Adrenal gland (tissue), 12 donors: Measurements from ENCODE around the gene TBC1D16. TPM values are rescaled to one million over a fixed set of nuclear protein-coding genes. Genes with fewer than 3 reads are reported as not detected.

ENCODE experiments used
- DNase-seq, 7 donors: peaks; one replicate each; pipeline ENCODE4 v3.0.0-alpha.2; 2019 to 2020
- H3K27ac ChIP-seq, 5 donors: fragments of 200-600 bp; sonication (generic) in 4 of 5; 1 replicate in 3 of 5; 2 replicates in 2 of 5; pipeline versions ENCODE4 v1.5.1 to v1.8.0; 2016 to 2020; ENCODE audit warnings: mild to moderate bottlenecking in 1 of 5
- H3K27me3 ChIP-seq: fragments of 200-600 bp; 2 replicates; pipeline ENCODE4 v1.8.0; 2021
- H3K36me3 ChIP-seq, 2 donors: fragments of 200-600 bp; replicated peaks in 1 of 2; 1 replicate in 1 of 2; 2 replicates in 1 of 2; pipeline versions ENCODE4 v1.5.1 to v1.8.0; 2018 to 2022
- H3K4me1 ChIP-seq, 2 donors: fragments of 200-600 bp; replicated peaks in 1 of 2; 1 replicate in 1 of 2; 2 replicates in 1 of 2; pipeline versions ENCODE4 v1.5.1 to v1.8.0; 2018 to 2021
- H3K4me3 ChIP-seq, 4 donors: fragments of 200-600 bp; sonication (generic) in 3 of 4; one replicate each; pipeline ENCODE4 v1.5.1; 2016 to 2018
- H3K9me3 ChIP-seq, 3 donors: fragments of 200-600 bp; sonication (generic) in 1 of 3; replicated peaks in 1 of 3; 1 replicate in 2 of 3; 2 replicates in 1 of 3; pipeline versions ENCODE4 v1.5.1 to v1.8.0; 2016 to 2021
- POLR2A ChIP-seq, 2 donors: fragments of 450-650 bp; IDR thresholded peaks; one replicate each; pipeline ENCODE4 v1.6.1; 2017; ENCODE audit warnings: antibody characterized with exemption in 2 of 2, mild to moderate bottlenecking in 2 of 2, moderate library complexity in 1 of 2
- WGBS, 4 donors: extraction: QIAGEN DNeasy Blood & Tissue Kit in 2 of 4; methylation state at CpG; one replicate each; pipeline versions ENCODE4 v1.1.5 to v1.1.7; 2013 to 2017; 5-methylcytosine and 5-hydroxymethylcytosine counted together
- intact Hi-C, 2 donors: fragments of 100-400 bp; cut with DNase I; formaldehyde crosslinking; loops; one replicate each; pipeline versions ENCODE4 v1.14.1 to v1.15.0; 2022 to 2023
- polyA plus RNA-seq, 3 donors: library from polyadenylated mRNA; stranded (reverse); fragments of 200-250 nt in 2 of 3; fragments of 350-450 nt in 1 of 3; fragmentation: Illumina TruSeq in 1 of 3; extraction: RNeasy Lipid Tissue Mini Kit (QIAGEN cat#74804) in 1 of 3; gene quantifications; one replicate each; pipeline ENCODE4 v1.2.3, GENCODE V29; 2013 to 2014
- total RNA-seq, 9 donors: library from RNA; depleted of rRNA in 4 of 9; stranded (reverse); fragments of >200 nt in 4 of 9; fragments of 120-200 nt in 1 of 9; fragmentation: NEBNext Ultra II Directional in 1 of 9; extraction: Animal tissue kit (Norgen Biotek cat#: 25700) in 1 of 9; gene quantifications; one replicate each; pipeline versions ENCODE4 v1.1.0 to v1.2.4, GENCODE V29; 2013 to 2023
- TF ChIP-seq, protein P1 (sequence below), 6 experiments: fragments of 450-650 bp in 4 of 6; fragments of 200-600 bp in 2 of 6; sonication (generic) in 1 of 6; IDR thresholded peaks; 1 replicate in 5 of 6; 2 replicates in 1 of 6; pipeline versions ENCODE4 v1.5.1 to v1.8.0; 2016 to 2021; ENCODE audit warnings: antibody characterized with exemption in 6 of 6, mild to moderate bottlenecking in 2 of 6, moderate library complexity in 1 of 6
- donor health status: healthy with polysubstance abuse.
- donor health status: Bipolar disorder and iron deficiency.
- donor health status: DM: yes; HTN: yes; CAD: no.
- donor health status: DM: no; HTN: no; CAD: no.
- donor health status: DM: no; HTN: no; CAD: no.
- donor health status: DM: yes; HTN: yes; CAD: no.

The TBC1D16 gene
- total and polyA plus RNA-seq, 12 donors, result 4.2 to 62.5 (median 29.5) TPM

DNA sequence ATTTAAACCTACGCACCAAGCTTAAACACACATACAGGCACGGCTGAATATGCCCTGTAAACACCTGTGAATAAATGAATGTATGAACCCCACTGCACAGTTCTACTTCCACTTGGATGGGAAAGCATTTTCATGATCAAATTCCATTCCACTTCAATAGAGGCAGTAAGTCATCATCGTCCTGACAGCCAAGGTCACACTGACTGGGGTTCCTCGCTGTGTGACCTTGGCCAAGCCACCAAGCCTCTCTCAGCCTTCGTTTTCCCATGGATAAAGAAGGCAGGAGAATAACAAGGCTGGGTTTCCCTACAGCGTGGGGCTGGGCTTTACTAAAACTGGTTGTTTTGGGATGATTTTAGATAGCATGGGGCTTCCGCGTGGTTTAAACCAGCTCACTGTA lies 82.8 kb downstream of the TBC1D16 start:
- H3K27ac ChIP-seq, result no peak overlapping the region
- 44 to 50% (median 49%) methylated on average over 7 to 8 of the region's 8 CpGs for WGBS, 4 donors
- intact Hi-C loops, result no loop called here

DNA sequence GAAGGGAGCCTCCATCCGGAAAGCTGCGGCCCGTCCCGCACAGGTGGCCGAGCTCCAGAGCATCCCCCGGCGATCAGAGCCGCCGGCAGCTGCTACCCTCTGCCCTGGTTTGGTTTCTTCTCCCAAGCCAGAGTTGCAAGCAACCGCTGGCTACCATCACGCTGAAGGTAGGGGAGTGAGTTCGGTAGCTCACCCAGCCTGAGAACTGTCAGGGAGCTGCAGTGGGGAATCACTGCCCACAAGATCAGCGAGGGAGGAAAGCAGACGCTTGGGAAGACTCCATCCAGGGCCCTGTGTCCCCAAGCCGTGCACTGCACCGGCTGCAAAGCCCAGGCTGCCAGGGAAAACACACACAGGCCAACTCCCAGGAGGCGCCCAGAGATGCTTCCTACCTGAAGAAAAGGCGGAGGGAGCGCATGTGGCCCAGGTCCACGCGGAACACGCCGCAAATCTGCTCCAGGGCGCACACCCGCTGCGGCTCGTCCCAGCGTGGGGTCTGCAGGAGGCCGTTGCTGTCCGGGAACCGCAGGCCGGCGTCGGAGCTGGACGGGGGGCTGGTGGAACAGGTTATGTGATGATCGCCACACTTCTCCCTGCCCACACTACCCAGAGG lies 83.3 kb downstream of the TBC1D16 start:
- no peak for TF ChIP-seq POLR2A (IDR thresholded peaks at IDR 0.05)
- TF ChIP-seq, protein P1, sequence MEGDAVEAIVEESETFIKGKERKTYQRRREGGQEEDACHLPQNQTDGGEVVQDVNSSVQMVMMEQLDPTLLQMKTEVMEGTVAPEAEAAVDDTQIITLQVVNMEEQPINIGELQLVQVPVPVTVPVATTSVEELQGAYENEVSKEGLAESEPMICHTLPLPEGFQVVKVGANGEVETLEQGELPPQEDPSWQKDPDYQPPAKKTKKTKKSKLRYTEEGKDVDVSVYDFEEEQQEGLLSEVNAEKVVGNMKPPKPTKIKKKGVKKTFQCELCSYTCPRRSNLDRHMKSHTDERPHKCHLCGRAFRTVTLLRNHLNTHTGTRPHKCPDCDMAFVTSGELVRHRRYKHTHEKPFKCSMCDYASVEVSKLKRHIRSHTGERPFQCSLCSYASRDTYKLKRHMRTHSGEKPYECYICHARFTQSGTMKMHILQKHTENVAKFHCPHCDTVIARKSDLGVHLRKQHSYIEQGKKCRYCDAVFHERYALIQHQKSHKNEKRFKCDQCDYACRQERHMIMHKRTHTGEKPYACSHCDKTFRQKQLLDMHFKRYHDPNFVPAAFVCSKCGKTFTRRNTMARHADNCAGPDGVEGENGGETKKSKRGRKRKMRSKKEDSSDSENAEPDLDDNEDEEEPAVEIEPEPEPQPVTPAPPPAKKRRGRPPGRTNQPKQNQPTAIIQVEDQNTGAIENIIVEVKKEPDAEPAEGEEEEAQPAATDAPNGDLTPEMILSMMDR (IDR thresholded peaks at IDR 0.05), result no peak

More for the DNA sequence above, 82.8 kb downstream of the TBC1D16 start:
- TF ChIP-seq, protein P1 (IDR thresholded peaks at IDR 0.05), result no peak
- TF ChIP-seq POLR2A (IDR thresholded peaks at IDR 0.05), result no peak
- peak in 4 of 7 donors; percentile 20 to 52 (median 34) for DNase-seq
- Histone ChIP-seq H3K4me1 (peaks cover 8 to 17% of the 10 kb centered on the region in 2 donors), H3K4me3 (no peak overlapping the region), H3K27me3 (no peaks in the 10 kb centered on the region), H3K9me3 (no peaks in the 10 kb centered on the region), H3K36me3 (peaks cover 0 to 18% of the 10 kb centered on the region in 2 donors)

DNA sequence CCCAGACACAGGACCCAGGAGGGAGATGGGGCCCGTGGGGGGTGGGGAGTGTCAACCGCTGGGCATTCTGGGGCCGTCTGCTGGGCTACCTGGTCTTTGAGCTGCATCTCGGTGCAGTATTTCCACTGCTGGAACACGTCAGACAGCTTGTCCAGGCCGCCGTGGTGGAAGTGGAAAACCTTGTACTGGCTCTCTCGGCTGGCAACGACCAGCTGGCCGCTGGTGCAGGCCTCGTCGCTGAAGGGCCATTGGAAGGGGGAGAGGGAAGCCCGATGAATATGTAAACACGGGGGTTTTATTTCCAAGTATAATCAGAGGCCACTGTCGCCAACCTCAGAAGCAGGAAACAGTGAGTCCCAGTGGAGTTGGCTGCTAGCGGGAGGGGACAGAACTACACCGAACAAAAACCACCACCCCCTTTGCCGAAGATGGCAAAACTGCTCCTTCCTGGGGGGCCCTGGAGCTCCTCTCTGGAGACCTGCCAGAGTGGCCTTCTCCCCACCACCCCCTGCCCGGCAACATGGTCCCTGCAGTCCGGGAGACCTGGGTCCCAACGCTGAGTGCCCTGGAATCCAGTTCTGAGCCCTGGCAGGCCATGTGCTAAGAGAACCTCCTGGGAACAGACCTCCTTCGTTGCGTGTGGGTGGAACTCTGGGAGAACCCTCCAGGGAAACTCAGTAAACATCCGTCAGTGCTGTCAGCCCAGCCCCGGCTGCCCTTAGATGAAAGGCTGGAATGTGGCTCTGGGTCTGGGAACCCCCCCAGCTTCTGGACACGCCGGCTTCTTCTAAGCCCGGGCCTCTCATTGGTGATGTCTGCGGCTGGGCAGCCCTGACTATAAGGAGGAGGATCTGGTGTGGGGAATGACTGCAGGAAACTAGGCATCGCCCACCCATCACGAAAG lies 84.1 kb downstream of the TBC1D16 start:
- H3K27ac ChIP-seq, result peak overlapping the region in 1 of 5 donors; percentile 64
- 67 to 86% (median 73%) methylated on average over 27 to 31 of the region's 31 CpGs for WGBS, 4 donors

More for the DNA sequence above, 83.3 kb downstream of the TBC1D16 start:
- no peak overlapping the region for H3K4me3 ChIP-seq
- H3K36me3 ChIP-seq, result peaks cover 0 to 18% of the 10 kb centered on the region in 2 donors
- WGBS, 4 donors, result 81 to 84% (median 83%) methylated on average over 19 to 36 of the region's 36 CpGs
- intact Hi-C loops, result no loop called here
- DNase-seq, result peak in 4 of 7 donors; percentile 6 to 39 (median 14)
- H3K27ac ChIP-seq, result peak overlapping the region in 1 of 5 donors; percentile 36
- peaks cover 8 to 17% of the 10 kb centered on the region in 2 donors for H3K4me1 ChIP-seq
- no peaks in the 10 kb centered on the region for H3K9me3 ChIP-seq
- H3K27me3 ChIP-seq, result no peaks in the 10 kb centered on the region

More for the DNA sequence above, 84.1 kb downstream of the TBC1D16 start:
- H3K27me3 ChIP-seq, result no peaks in the 10 kb centered on the region
- peak in 5 of 7 donors; percentile 27 to 74 (median 51) for DNase-seq
- peaks cover 0 to 18% of the 10 kb centered on the region in 2 donors for H3K36me3 ChIP-seq
- no peak overlapping the region for H3K4me3 ChIP-seq
- peaks cover 8 to 17% of the 10 kb centered on the region in 2 donors for H3K4me1 ChIP-seq
- TF ChIP-seq POLR2A (IDR thresholded peaks at IDR 0.05), result no peak
- TF ChIP-seq, protein P1 (IDR thresholded peaks at IDR 0.05), result no peak
- intact Hi-C loops, result no loop called here
- H3K9me3 ChIP-seq, result no peaks in the 10 kb centered on the region
